Measurements from ENCODE around the gene NUDT14. TPM values are rescaled to one million over a fixed set of nuclear protein-coding genes. Genes with fewer than 3 reads are reported as not detected.

Gene NUDT14
- total RNA-seq, 4 donors from 2014 or later: 9.7 to 17.6 (median 15.4) TPM

DNA sequence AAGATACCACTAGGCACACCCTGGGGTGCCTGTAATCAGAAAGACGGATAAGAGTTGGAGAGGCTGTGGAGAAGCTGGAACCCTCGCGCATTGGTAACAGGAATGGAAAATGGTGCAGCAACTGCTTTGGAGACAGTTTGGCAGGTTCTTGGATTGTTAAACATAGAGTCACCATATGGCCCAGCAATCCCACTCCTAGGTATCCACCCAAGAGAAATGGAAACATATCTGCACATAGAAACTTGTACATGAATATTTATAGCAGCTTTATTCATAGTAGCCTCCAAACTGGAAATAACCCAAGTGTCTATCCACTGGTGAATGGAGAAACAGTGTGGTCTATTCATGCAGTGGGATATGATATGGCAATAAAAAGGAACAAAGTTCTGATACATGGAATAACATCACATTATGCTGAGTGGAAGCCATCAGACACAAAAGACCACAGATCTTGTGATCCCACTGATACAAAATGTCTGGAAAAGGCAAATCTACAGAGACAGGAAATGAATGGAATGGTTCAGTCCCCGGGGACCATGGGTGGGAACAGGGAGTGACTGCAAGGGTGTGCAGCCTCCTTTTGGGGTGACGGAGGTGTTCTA is 57.9 kb downstream of the NUDT14 start:
- intact Hi-C loops (cut with DNase I): no loop called here
- H3K4me3 ChIP-seq: no peak overlapping the region
- 85 to 88% methylated on average over 5 of the region's 5 CpGs for WGBS, 2 donors
- H3K36me3 ChIP-seq: no peaks in the 10 kb centered on the region
- H3K4me1 ChIP-seq: peaks cover 6 to 36% (median 18%) of the 10 kb centered on the region in 3 donors
- no peak overlapping the region for H3K27ac ChIP-seq
- no peak for DNase-seq
- H3K9me3 ChIP-seq: peaks cover 0 to 10% (median 0%) of the 10 kb centered on the region in 3 donors
- H3K27me3 ChIP-seq: peaks cover 0 to 46% (median 0%) of the 10 kb centered on the region in 4 donors
- no peak for TF ChIP-seq POLR2A (IDR thresholded peaks at IDR 0.05)
- no peak for TF ChIP-seq CTCF (IDR thresholded peaks at IDR 0.05)

Small RNA genes lying within 50 kb of the gene (small RNA-seq; reads per million reads assigned to genes)
- 0 to 0.09 (median 0) reads per million in 4 donors for gene MIR6765

Other genes with a start within 250 kb of the NUDT14 start
- 100 to 1,000 TPM; 147 to 313 (median 172) TPM for gene AHNAK2, start 202.9 kb downstream of the NUDT14 start, total RNA-seq
- 10 to 100 TPM in 1 of 4 donors, 1 to 10 TPM in 3; 5.5 to 19.3 (median 7.3) TPM for gene CLBA1, start 195.5 kb downstream of the NUDT14 start, total RNA-seq
- gene CDCA4, start 160.2 kb downstream of the NUDT14 start, total RNA-seq: 10 to 100 TPM; 15.3 to 35.0 (median 23.3) TPM
- 1 to 10 TPM in 3 of 4 donors, under 1 TPM in 1; 0.79 to 5.0 (median 1.6) TPM for gene GPR132, start 115.9 kb downstream of the NUDT14 start, total RNA-seq
- gene JAG2, start 12.5 kb downstream of the NUDT14 start, total RNA-seq: 10 to 100 TPM; 20.7 to 29.4 (median 23.3) TPM
- gene BTBD6, start 67.2 kb upstream of the NUDT14 start, total RNA-seq: 10 to 100 TPM; 41.0 to 52.7 (median 46.9) TPM
- gene BRF1, start 119.7 kb upstream of the NUDT14 start, total RNA-seq: 10 to 100 TPM; 22.2 to 37.9 (median 26.2) TPM
- 10 to 100 TPM; 20.2 to 42.3 (median 30.9) TPM for gene PACS2, start 133.4 kb upstream of the NUDT14 start, total RNA-seq
- gene TEX22, start 217.2 kb upstream of the NUDT14 start, total RNA-seq: under 1 TPM in 1 of 4 donors, not detected in 3; 0.57 TPM
- gene MTA1, start 238.5 kb upstream of the NUDT14 start, total RNA-seq: 10 to 100 TPM; 19.9 to 64.7 (median 39.6) TPM

Data from esophagus squamous epithelium (tissue), 5 donors.